ENCODE results near the gene LSMEM2. TPM values are rescaled to one million over a fixed set of nuclear protein-coding genes. Genes with fewer than 3 reads are reported as not detected.

The LSMEM2 gene
- total RNA-seq, result 29.6 TPM
- long read RNA-seq, transcript LSMEM2-201 (4 exons, 1,494 nt), result major isoform, 36 of 52 reads
- long read RNA-seq, partial matches to known transcripts, result 2 of 52 reads
- long read RNA-seq, other reads (novel, unspliced or antisense), result 14 of 52 reads

- ATAC-seq (ENCODE audit: poor library complexity) (peak; percentile 89), DNase-seq (peak; percentile 80)
- intact Hi-C loops (cut with DNase I), result no loop called here
Measured at GRCh38 chr3:50278880-50279224, at the start of gene LSMEM2. LSMEM2 (plus strand) TSS chr3:50279087; CDS start chr3:50279114, 27 bp downstream.

GRCh38 chr3:50229490-50229889 lies 49.4 kb upstream of the LSMEM2 start:
- ATAC-seq (ENCODE audit: poor library complexity) (no peak), DNase-seq (no peak)
- intact Hi-C loops (cut with DNase I), result no loop called here

- intact Hi-C loops (cut with DNase I), result loop anchor here (2.0 kb wide), 1 partner anchor 41 kb away; no protein-coding TSS in a partner anchor
- DNase-seq (no peak), ATAC-seq (ENCODE audit: poor library complexity) (no peak)
Measured at GRCh38 chr3:50230104-50230793, 48.6 kb upstream of the LSMEM2 start.

GRCh38 chr3:50230794-50231125 lies 48.1 kb upstream of the LSMEM2 start:
- DNase-seq, result no peak
- intact Hi-C loops (cut with DNase I), result loop anchor here (2.0 kb wide), 1 partner anchor 40 kb away; no protein-coding TSS in a partner anchor
- no peak for ATAC-seq (ENCODE audit: poor library complexity)

GRCh38 chr3:50231581-50231980 lies 47.3 kb upstream of the LSMEM2 start:
- DNase-seq, result no peak
- intact Hi-C loops (cut with DNase I), result loop anchor here (2.0 kb wide), 1 partner anchor 39 kb away; no protein-coding TSS in a partner anchor
- ATAC-seq (ENCODE audit: poor library complexity), result no peak

GRCh38 chr3:50232303-50232702 lies 46.6 kb upstream of the LSMEM2 start:
- ATAC-seq (ENCODE audit: poor library complexity), result no peak
- no peak for DNase-seq
- intact Hi-C loops (cut with DNase I), result no loop called here

GRCh38 chr3:50233176-50233575 lies 45.7 kb upstream of the LSMEM2 start:
- ATAC-seq (ENCODE audit: poor library complexity) (no peak), DNase-seq (no peak)
- intact Hi-C loops (cut with DNase I), result no loop called here

- intact Hi-C loops (cut with DNase I), result no loop called here
- peak; percentile 90 for ATAC-seq (ENCODE audit: poor library complexity)
Measured at GRCh38 chr3:50235716-50236483, 43.0 kb upstream of the LSMEM2 start, which contains the start of gene GNAI2. GNAI2 (plus strand) TSS chr3:50236204; CDS start chr3:50236336, 132 bp downstream.

GRCh38 chr3:50236484-50237132 lies 42.3 kb upstream of the LSMEM2 start:
- no peak for DNase-seq
- no peak for ATAC-seq (ENCODE audit: poor library complexity)
- intact Hi-C loops (cut with DNase I), result no loop called here

More at GRCh38 chr3:50235716-50236483, 43.0 kb upstream of the LSMEM2 start, which contains the start of gene GNAI2:
- peak; percentile 99 for DNase-seq

- ATAC-seq (ENCODE audit: poor library complexity), result no peak
- peak; percentile 74 for DNase-seq
- intact Hi-C loops (cut with DNase I), result no loop called here
Measured at GRCh38 chr3:50237133-50237651, 41.7 kb upstream of the LSMEM2 start.

- DNase-seq, result peak; percentile 95
- intact Hi-C loops (cut with DNase I), result no loop called here
- peak; percentile 56 for ATAC-seq (ENCODE audit: poor library complexity)
Measured at GRCh38 chr3:50237754-50238548, 40.9 kb upstream of the LSMEM2 start.

- DNase-seq, result peak; percentile 93
- peak; percentile 53 for ATAC-seq (ENCODE audit: poor library complexity)
- intact Hi-C loops (cut with DNase I), result no loop called here
Measured at GRCh38 chr3:50238549-50239026, 40.3 kb upstream of the LSMEM2 start.

GRCh38 chr3:50239649-50240048 lies 39.2 kb upstream of the LSMEM2 start:
- DNase-seq (no peak), ATAC-seq (ENCODE audit: poor library complexity) (no peak)
- intact Hi-C loops (cut with DNase I), result no loop called here

GRCh38 chr3:50241163-50241562 lies 37.7 kb upstream of the LSMEM2 start:
- no peak for DNase-seq
- ATAC-seq (ENCODE audit: poor library complexity), result no peak
- intact Hi-C loops (cut with DNase I), result no loop called here

GRCh38 chr3:50241713-50242380 lies 37.0 kb upstream of the LSMEM2 start:
- no peak for DNase-seq
- ATAC-seq (ENCODE audit: poor library complexity), result no peak
- intact Hi-C loops (cut with DNase I), result no loop called here

GRCh38 chr3:50242381-50242770 lies 36.5 kb upstream of the LSMEM2 start:
- ATAC-seq (ENCODE audit: poor library complexity), result no peak
- intact Hi-C loops (cut with DNase I), result no loop called here
- no peak for DNase-seq

GRCh38 chr3:50242851-50243542 lies 35.9 kb upstream of the LSMEM2 start:
- intact Hi-C loops (cut with DNase I), result no loop called here
- DNase-seq (peak; percentile 87), ATAC-seq (ENCODE audit: poor library complexity) (peak; percentile 24)

Measured in Right ventricle myocardium superior (tissue), 1 donor.